Bronchial epithelial cell (primary cell): ENCODE data around the gene SMNDC1. TPM values are rescaled to one million over a fixed set of nuclear protein-coding genes. Genes with fewer than 3 reads are reported as not detected.

ENCODE experiments used
- DNase-seq: peaks from one replicate; pipeline ENCODE4 v3.0.0-alpha.2; 2010; ENCODE audit warnings: low read depth
- FAIRE-seq: peaks from 2 replicates; lab custom pipeline; 2011; peaks lifted over from hg19 to GRCh38; lab: Jason Lieb, UNC
- H3K27me3 ChIP-seq: 2 replicates; pipeline ENCODE4 v1.5.1; 2011; ENCODE audit warnings: low read length; ENCODE audit not compliant: control insufficient read depth, insufficient read depth
- H3K36me3 ChIP-seq: 2 replicates; pipeline ENCODE4 v1.5.1; 2011; ENCODE audit warnings: low read length; ENCODE audit not compliant: control insufficient read depth, insufficient read depth
- H3K4me3 ChIP-seq: 2 replicates; pipeline ENCODE4 v1.5.1; 2011; ENCODE audit warnings: mild to moderate bottlenecking, low read depth, low read length, control low read depth
- CTCF ChIP-seq: IDR thresholded peaks from 2 replicates; pipeline ENCODE4 v1.5.1; 2011; ENCODE audit warnings: mild to moderate bottlenecking, moderate library complexity, low read length, control low read depth, inconsistent platforms; ENCODE audit not compliant: insufficient read depth, severe bottlenecking
- total RNA-seq: library from RNA; depleted of rRNA; stranded (reverse); fragments of >200 nt; gene quantifications from 2 replicates; pipeline ENCODE4 v1.2.1, GENCODE V29; 2014

SMNDC1 gene
- total RNA-seq, result 6.3 and 6.8 TPM in 2 replicates

DNA sequence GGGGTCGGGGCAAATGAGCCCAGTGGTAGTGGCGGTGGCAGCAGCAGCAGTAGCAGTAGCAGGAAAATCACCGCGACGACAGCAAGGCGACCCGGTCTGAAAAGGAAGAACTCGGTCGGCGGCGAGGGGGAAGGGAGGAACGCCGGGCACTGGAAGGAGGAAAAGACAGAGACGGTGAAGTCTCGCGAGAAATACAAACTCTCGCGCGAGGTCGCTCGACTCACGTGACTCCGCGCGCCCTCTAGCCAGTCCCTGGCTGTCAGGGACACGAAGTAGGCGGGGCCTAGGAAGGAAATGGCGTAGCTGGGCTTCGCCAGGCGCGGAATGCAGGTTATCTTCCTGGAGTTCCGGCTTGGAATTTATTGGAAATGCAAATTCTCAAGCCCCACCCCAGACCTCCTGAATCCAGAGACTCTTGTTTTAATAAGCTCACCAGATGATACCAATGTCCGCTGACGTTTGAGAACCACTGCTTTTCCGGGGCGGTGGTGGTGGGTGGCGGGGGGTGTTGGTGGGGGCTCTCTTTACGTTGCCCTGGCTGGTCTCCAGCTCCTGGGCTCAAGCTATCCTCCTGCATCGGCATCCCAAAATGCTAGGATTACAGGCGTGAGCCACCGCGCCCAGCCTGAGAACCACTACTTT, at the start of gene SMNDC1:
TSS of gene SMNDC1 (minus strand) at position 141 of the 642 bp plus-strand sequence. CDS start 1,333 bp downstream, outside the sequence.
- DNase-seq, result peak; percentile 95
- Histone ChIP-seq H3K27me3 (no peaks in the 10 kb centered on the region), H3K4me3 (peak within 1 kb of the TSS; percentile 86), H3K36me3 (peaks cover 5% of the 10 kb centered on the region)
- no peak for TF ChIP-seq CTCF
- FAIRE-seq, result peak; percentile 76

DNA sequence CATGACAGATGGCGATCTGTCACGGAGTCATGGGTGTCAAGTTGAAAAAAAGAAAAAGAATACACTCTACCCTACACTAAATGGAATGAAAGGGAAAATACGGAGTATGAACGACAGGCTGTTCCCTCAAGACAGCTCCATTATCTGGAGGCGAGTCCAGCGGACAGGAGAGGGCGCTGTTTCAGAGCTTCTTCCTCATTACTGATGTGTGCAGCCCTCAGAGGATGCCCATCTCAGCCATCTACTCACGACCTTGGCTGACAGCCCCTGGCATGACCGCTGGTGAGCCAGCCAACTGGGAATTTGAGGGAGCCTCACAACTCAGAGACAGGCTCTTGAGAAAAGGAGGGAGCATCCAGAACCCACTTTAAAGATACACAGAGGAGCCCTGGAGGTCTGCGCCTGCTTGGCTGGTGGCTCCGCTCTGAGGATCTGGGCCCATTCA, 49.6 kb upstream of the SMNDC1 start:
- DNase-seq (peak; percentile 80), FAIRE-seq (no peak)
- Histone ChIP-seq H3K36me3 (no peaks in the 10 kb centered on the region), H3K4me3 (no peak overlapping the region), H3K27me3 (no peaks in the 10 kb centered on the region)
- peak; percentile 85 for TF ChIP-seq CTCF

- Histone ChIP-seq H3K4me3 (no peak overlapping the region), H3K27me3 (no peaks in the 10 kb centered on the region), H3K36me3 (no peaks in the 10 kb centered on the region)
- peak; percentile 36 for TF ChIP-seq CTCF
- FAIRE-seq (no peak), DNase-seq (peak; percentile 98)
Measured at GRCh38 chr10:110353244-110354119, 48.8 kb upstream of the SMNDC1 start.

DNA sequence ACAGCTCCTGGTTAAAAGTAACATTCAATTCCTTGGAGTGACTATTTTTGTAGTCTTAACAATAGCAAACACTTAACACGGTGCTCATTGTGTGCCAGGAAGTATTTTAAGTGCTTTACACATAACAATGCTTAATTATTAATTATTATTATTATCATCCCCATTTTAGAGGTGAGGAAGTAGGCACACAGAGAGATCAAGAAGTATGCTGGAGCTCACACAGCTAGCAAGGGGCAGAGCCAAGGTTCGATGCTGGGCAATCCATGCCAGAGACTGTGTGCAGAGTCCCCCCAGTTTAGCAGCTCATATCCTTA, 48.2 kb upstream of the SMNDC1 start:
- DNase-seq (no peak), FAIRE-seq (no peak)
- no peak overlapping the region for H3K4me3 ChIP-seq
- H3K36me3 ChIP-seq, result no peaks in the 10 kb centered on the region
- TF ChIP-seq CTCF, result no peak
- no peaks in the 10 kb centered on the region for H3K27me3 ChIP-seq

GRCh38 chr10:110350812-110351211, 46.1 kb upstream of the SMNDC1 start:
- Histone ChIP-seq H3K27me3 (no peaks in the 10 kb centered on the region), H3K36me3 (no peaks in the 10 kb centered on the region), H3K4me3 (no peak overlapping the region)
- DNase-seq (no peak), FAIRE-seq (no peak)
- TF ChIP-seq CTCF, result no peak
